Stimulated activated CD4-positive, alpha-beta T cell treated with anti-CD3 and anti-CD28 coated beads, Interleukin-1b, Interleukin-23, amount 100 ng/mL, for 4 hours (primary cell): ENCODE results near the gene SNRK.

Source experiments
- DNase-seq, 2 donors: peaks; one replicate each; pipeline ENCODE4 v3.0.0-alpha.2; 2020; ENCODE audit warnings: low read depth in 2 of 2

Gene SNRK

DNA sequence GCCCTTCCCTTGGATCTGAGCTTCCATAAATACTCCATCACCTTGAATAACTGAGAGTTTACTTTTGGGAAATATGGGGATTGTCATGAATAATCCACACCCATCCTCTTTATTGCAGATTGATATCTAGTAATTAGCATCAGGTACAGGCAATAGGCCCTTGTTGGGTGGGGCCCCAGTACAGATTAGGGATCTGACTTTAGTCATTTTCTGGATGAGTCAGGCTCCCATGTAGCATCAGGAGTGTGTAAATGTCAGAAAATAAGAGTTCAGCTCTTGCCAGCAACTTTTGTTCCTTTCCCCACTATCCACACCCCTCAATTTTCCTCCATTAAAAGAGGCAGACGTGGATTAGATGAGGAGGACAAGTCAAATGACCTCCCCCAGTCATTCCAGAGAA is 17.7 kb upstream of the SNRK start:
- no peak for DNase-seq

DNA sequence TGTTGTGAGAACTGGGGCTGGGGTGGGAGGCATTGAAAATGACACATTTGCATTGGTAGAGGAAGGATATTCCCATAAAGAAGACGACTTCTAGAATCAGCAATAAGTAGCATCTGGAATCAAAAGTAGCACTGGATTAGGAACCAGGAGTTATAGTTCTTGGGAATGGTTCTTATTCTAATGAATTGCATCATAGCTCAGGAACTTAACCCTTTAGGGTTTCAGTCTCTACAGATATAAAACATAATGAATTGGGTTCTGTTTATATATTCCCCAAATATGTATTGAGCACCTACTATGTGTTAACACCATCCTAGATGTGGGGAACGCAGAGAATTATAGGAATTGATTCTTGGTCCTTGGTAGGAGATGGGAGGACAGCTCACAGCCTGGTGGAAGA is 16.3 kb upstream of the SNRK start:
- DNase-seq: no peak

- no peak for DNase-seq
These were observed 12.9 kb upstream of the SNRK start for GRCh38 chr3:43273416-43273815.

DNA sequence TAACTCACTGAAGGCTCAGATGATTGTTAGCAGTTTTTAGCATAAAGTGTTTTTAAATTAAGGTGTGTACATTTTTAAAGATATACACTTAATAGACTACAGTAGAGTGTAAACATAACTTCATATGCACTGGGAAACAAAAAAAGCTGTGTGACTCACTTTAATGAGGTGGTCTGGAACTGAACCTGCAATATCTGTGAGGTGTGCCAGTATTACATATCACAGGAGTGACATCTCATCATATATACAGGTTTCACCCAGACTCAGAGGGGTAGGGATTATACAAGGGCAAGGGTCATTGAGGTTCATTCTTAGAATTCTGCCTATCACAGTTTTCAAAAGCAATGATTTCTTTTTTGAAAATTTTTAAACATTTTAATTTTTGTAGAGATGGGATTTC is 7.3 kb upstream of the SNRK start:
- no peak for DNase-seq

- no peak for DNase-seq
These were observed 6.8 kb upstream of the SNRK start for GRCh38 chr3:43279532-43279931.

DNA sequence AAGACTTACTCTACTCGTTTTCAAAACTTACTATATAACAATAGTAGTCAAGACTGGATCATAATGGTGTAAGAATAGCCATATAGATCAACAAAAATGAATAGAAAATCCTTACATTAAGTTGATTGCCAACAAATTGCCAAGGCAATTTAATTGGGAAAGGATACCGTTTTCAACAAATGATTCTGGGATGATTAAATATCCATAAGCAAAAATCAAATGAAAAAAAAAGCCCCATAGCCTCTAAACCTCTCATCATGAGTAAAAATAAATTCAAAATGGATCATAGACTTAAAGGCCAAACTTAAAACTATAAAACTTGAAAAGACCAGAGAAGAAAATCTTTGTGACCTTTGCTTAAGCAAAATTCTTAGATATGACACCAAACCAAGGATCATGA is 5.3 kb upstream of the SNRK start:
- no peak for DNase-seq

DNA sequence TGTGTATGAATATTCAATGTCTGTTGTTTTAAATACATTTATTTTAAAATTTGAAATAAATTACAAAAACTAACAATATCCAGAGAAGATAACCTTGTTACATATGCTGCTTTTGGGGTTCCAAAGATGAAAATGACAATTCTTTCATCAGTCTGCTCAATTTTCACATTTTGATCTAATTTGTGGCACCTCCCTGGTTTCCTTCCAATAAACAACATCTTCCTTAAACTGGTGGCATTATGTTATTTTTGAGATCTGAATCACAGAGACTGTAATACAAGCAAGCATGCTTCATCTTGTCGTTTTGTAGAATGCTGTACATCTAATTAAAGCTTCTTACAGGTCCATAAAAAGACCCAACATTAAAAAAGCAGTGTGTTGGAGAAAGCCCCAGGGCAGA is 2.2 kb upstream of the SNRK start:
- DNase-seq: no peak

- no peak for DNase-seq
These were observed 696 bp upstream of the SNRK start for GRCh38 chr3:43285644-43286043.

DNA sequence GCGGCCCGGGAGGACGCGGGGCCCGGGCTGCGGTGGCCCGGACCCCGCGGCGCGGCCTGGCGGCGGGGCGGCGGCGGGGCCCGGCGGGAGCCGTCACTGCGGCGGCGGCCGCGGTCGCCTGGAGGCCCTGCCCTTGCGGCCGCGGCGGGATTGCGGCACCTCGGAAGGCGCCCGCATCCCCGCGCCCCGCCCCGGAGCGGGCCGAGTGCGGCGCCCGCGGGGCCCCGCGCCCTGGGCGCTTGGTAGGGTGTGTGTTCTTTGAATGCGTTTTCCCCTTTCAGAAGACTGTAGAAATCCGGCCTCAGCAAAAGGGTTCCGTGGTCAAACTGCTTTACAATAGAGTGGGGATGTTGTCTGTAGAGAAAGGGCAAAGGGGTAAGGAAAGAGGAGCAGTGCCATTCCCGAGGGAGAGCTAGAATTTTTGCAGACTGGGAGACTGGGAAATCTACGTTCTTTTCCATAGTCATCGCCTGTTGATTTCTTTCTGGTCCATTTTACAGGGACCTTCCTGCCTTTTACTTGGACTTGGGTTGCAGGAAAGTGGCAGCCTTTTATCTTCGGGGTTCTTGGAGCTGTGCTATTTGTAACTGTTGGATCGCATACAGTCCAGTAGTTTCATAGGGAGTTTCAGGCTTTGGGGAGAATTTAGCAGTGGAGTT is 630 bp downstream of the SNRK start:
- peak in 1 of 2 donors; percentile 23 for DNase-seq

GRCh38 chr3:43287500-43287873 is 1.1 kb downstream of the SNRK start:
- no peak for DNase-seq

DNA sequence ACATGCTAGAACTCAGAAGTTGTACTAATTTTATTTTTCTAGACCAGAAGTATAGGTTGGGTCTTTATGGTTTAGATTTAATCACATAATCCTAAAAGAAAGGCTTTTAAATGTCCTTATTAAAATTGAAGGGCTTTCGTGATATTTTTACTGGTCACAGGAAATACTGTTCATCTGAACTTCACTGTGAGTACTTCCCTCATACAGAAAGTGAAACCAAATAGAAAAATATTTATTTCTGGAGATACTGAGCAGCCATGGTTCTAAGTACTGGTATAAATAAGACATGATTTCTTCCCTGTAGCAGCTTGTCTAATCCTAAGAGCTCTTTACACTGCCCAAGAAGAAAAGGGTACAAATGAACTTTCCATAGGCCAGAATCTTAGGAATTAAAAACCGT is 2.0 kb downstream of the SNRK start:
- DNase-seq: no peak

- no peak for DNase-seq
These were observed 2.5 kb downstream of the SNRK start for GRCh38 chr3:43288850-43289249.

DNA sequence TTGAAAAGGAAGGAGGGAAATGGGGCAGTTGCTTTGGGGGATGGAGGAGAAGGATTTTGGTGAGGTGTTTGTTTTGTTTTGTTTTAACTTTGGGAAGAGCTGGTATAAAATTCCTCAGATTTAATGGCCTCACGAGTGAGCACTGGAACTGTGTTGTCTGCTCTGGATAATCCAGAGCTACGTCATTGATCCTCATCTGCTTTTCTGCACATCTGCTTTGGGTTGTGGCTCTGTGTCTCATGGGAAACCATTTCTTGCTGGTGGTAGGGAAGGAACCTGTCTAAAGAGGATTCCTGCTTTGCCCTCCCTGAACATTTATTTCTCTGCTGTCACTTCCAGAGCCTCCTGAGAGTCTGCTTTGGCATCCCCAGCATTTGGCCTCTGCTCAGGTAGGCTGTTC is 3.1 kb downstream of the SNRK start:
- DNase-seq: no peak

DNA sequence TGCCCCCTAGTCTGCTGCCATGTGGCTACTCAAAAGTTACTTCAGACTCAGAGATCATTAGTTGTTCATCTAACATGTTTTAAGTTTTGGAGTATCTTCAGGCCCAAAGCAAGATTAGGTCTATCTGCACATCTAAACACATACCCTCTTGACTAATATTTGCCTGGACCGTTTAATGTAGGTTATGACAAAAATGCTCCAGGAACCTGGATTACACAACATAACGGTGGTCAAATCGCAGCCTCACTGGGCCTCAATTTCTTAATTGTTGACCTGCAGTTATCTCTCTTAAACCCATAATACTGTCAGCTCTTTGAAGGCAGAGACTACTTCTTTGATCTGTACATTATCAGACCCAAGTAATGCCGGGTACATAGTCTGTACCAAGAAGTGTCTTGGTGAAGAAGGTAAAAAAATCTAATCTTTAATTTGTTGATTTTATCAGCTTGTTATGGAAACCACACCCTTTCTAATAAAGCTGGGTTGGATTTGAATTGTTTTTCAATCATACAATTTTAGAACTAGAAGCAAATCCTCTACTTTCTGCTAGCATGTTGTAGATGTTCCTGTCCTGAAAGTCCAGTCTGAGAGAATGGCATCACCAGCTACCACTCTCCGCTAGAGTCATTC is 3.6 kb downstream of the SNRK start:
- no peak for DNase-seq

DNA sequence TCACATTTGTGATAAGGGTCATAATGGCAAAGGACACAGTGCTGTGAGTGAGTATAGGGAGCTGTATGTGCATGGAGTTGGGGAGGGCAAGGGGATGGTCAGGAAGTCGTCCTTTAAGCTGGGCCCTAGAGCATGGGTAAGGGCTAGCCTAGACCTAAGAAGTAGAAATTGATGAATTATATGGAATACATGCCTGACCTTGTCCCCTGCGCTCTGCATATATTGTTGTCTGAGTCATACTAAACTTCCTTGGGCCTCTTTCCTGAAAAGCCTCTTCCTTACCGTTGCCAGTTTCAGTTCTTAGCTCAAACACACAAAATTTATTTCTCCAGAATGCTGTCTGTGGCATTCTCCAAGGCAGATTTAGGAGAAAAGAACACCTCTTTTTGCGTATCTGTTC is 4.6 kb downstream of the SNRK start:
- DNase-seq: no peak

- no peak for DNase-seq
These were observed 5.2 kb downstream of the SNRK start for GRCh38 chr3:43291546-43291945.

DNA sequence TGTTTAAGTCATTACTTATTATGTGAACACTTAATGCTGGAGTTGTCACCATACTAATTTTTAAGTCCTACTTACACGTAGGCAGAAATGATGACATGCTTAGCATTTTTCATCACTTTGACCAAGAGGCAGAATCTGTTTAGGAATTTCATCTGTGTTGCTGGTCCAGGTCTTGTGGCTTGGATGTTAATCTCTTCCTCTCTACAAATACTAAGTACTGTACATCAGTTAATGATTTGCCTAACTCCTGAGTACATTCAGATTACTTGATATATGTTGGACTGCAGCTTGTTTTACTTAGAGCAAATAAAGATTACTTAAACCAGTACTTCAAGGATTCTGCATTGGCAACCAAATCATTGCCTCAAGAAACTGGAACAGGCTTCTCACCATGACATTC is 8.6 kb downstream of the SNRK start:
- no peak for DNase-seq

- DNase-seq: peak in 1 of 2 donors; percentile 47
These were observed 10.2 kb downstream of the SNRK start for GRCh38 chr3:43296565-43296964.

- no peak for DNase-seq
These were observed 12.0 kb downstream of the SNRK start for GRCh38 chr3:43298292-43298691.

GRCh38 chr3:43298761-43299160 is 12.4 kb downstream of the SNRK start:
- no peak for DNase-seq

DNA sequence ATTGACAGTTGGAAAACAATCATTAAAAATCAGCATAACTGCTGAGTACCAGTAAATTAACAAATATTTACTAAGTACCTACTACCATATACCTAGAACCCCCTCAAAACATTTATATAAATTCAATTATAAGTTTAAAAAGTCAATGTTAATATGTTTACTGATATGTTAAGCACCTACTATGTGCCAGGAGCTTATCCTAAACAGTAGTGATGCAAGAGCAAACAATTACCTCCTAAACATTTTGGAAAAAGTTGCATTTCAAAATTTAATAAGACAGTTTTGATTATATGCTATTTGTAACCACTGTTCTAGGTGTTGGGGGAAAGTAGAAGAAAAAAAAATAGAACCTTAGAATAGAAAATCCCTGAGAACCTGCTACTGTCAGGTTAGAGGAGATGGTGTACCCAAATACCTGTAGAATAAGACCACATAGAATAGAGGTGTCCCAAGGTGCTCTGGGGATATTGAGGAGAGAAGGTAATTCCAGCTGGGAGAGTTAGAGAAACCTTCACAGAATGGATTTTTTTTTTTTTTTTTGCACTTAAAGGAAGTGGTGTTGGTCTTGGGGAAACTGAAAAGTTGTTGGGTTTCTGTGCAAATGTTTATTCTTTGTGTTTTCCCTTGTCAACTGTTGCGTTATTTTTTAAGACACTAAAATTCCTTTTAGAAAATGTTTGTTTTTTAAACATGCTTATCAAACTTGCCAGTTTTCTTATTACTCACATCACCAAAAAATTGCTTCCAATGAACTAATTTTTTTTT is 16.0 kb downstream of the SNRK start:
- DNase-seq: no peak

GRCh38 chr3:43304126-43304525 is 17.8 kb downstream of the SNRK start:
- DNase-seq: no peak

- no peak for DNase-seq
These were observed 20.9 kb downstream of the SNRK start for GRCh38 chr3:43307226-43307625.
